ENCODE measurements around the gene TNFAIP8L2. TPM values are rescaled to one million over a fixed set of nuclear protein-coding genes. Genes with fewer than 3 reads are reported as not detected.

The TNFAIP8L2 gene
- polyA plus RNA-seq, 2 of the 4 experiments (the other 2 are of a cell fraction), result not detected

- CTCF ChIA-PET, result interaction anchor here (0.6 to 1.3 kb wide), 5 partner anchors 13 to 148 kb away, joined by 3 to 6 read pairs (median 3); no protein-coding TSS in a partner anchor
- POLR2A ChIA-PET, result no interaction called here
- TF ChIP-seq BCL3 (IDR thresholded peaks at IDR 0.05), result no peak
- no peak for TF ChIP-seq CEBPB (IDR thresholded peaks at IDR 0.05)
- TF ChIP-seq CBX2 (IDR thresholded peaks at IDR 0.05; ENCODE audit: borderline replicate concordance, low read depth), result no peak
- no peak for TF ChIP-seq RARB (CRISPR knock-in tag; IDR thresholded peaks at IDR 0.05)
- no peak for TF ChIP-seq ZC3H11A (IDR thresholded peaks at IDR 0.05)
- no peak for TF ChIP-seq ZSCAN20 (CRISPR knock-in tag; IDR thresholded peaks at IDR 0.05)
- no peak for TF ChIP-seq HDAC2 (IDR thresholded peaks at IDR 0.05)
These were observed 35.6 kb downstream of the TNFAIP8L2 start for GRCh38 chr1:151192047-151192446.

GRCh38 chr1:151193304-151193703 lies 36.9 kb downstream of the TNFAIP8L2 start:
- no peak for FAIRE-seq

More at GRCh38 chr1:151192047-151192446, 35.6 kb downstream of the TNFAIP8L2 start:
- Histone ChIP-seq H3K4me2 (no peak overlapping the region), H3K4me3 (no peak overlapping the region), H3K9me3 (no peaks in the 10 kb centered on the region), H3K4me1 (peaks cover 22% of the 10 kb centered on the region), H3K27ac (no peak overlapping the region)
- ATAC-seq, result no peak
- FAIRE-seq, result no peak
- WGBS (ENCODE audit: missing lambda C conversion rate), result 75% methylated on average over 7 of the region's 7 CpGs
- no peak for DNase-seq (ENCODE audit: low read depth in 1 of 2, low spot score in 1 of 2)

GRCh38 chr1:151193856-151194255 lies 37.4 kb downstream of the TNFAIP8L2 start:
- Histone ChIP-seq H3K4me2 (peak overlapping the region; percentile 82), H3K27ac (peak overlapping the region; percentile 93 to 95; a peak in 4 of 6 replicates), H3K4me3 (peak overlapping the region; percentile 45; the same call in 1 of the 3 replicates), H3K9me3 (no peaks in the 10 kb centered on the region), H3K4me1 (peaks cover 25% of the 10 kb centered on the region)
- DNase-seq (ENCODE audit: low read depth in 1 of 2, low spot score in 1 of 2), result peak in 1 of 2 experiments; percentile 44
- POLR2A ChIA-PET, result interaction anchor here (0.7 to 1.1 kb wide), 2 partner anchors 10 to 88 kb away, joined by 3 read pairs; no protein-coding TSS in a partner anchor
- TF ChIP-seq ZC3H11A (IDR thresholded peaks at IDR 0.05) (no peak), PBX3 (IDR thresholded peaks at IDR 0.05) (no peak), CEBPB (IDR thresholded peaks at IDR 0.05) (no peak), ZSCAN20 (CRISPR knock-in tag; IDR thresholded peaks at IDR 0.05) (no peak), JUN (IDR thresholded peaks at IDR 0.05) (no peak), RAD21 (conservative IDR thresholded peaks at IDR 0.05 in 1 of 2, IDR thresholded peaks at IDR 0.05 in 1 of 2) (no peak), RFX5 (IDR thresholded peaks at IDR 0.05) (no peak), HES2 (IDR thresholded peaks at IDR 0.05) (no peak), ELK1 (IDR thresholded peaks at IDR 0.05; ENCODE audit: low read depth, low read length) (no peak), ESRRA (IDR thresholded peaks at IDR 0.05; ENCODE audit: borderline replicate concordance, low read length) (no peak), GATA3 (IDR thresholded peaks at IDR 0.05; ENCODE audit: borderline replicate concordance) (no peak), CHD2 (IDR thresholded peaks at IDR 0.05; ENCODE audit: low read length, partially characterized antibody) (no peak), RARB (CRISPR knock-in tag; IDR thresholded peaks at IDR 0.05) (no peak), E2F6 (IDR thresholded peaks at IDR 0.05; ENCODE audit: borderline replicate concordance, low read depth) (no peak), CBX8 (IDR thresholded peaks at IDR 0.05) (no peak), EP300 (IDR thresholded peaks at IDR 0.05) (no peak), ZFP36 (IDR thresholded peaks at IDR 0.05; ENCODE audit: borderline replicate concordance, partially characterized antibody) (no peak), ATOH8 (CRISPR knock-in tag; IDR thresholded peaks at IDR 0.05; ENCODE audit: low read depth) (no peak)
- 78% methylated on average over 1 of the region's 1 CpG for WGBS (ENCODE audit: missing lambda C conversion rate)
- CTCF ChIA-PET, result interaction anchor here (1.0 to 3.0 kb wide), 3 partner anchors 11 to 62 kb away, joined by 5 to 18 read pairs (median 5); partner anchors contain the start of gene PSMD4
- FAIRE-seq, result no peak
- no peak for ATAC-seq

More at GRCh38 chr1:151193304-151193703, 36.9 kb downstream of the TNFAIP8L2 start:
- no peak for DNase-seq (ENCODE audit: low read depth in 1 of 2, low spot score in 1 of 2)
- Histone ChIP-seq H3K27ac (no peak overlapping the region; a peak in 1 of 6 replicates), H3K9me3 (no peaks in the 10 kb centered on the region), H3K4me1 (peaks cover 31% of the 10 kb centered on the region), H3K4me3 (no peak overlapping the region), H3K4me2 (no peak overlapping the region)
- POLR2A ChIA-PET, result no interaction called here
- no peak for ATAC-seq
- CTCF ChIA-PET, result interaction anchor here (0.6 to 3.0 kb wide), 4 partner anchors 59 to 147 kb away, joined by 3 to 18 read pairs (median 5); partner anchors contain the start of gene PSMD4
- TF ChIP-seq CHD4 (IDR thresholded peaks at IDR 0.05; ENCODE audit: borderline replicate concordance), result peak; percentile 35; the same call in 1 of the 2 replicates
- TF ChIP-seq KDM1A (IDR thresholded peaks at IDR 0.05; ENCODE audit: low read depth), result 0 out of 2 replicates have a peak, but pooled peaks have one; percentile 59
- TF ChIP-seq RFX5 (IDR thresholded peaks at IDR 0.05), result no peak
- TF ChIP-seq PHF8 (IDR thresholded peaks at IDR 0.05; ENCODE audit: borderline replicate concordance, low read depth), result no peak
- 78% methylated on average over 6 of the region's 6 CpGs for WGBS (ENCODE audit: missing lambda C conversion rate)

All from A549 (cell line).